Epithelial cell of esophagus (primary cell): ENCODE data around the gene C16orf82.
"Not testable (repeated sequence)": the region's sequence is repeated elsewhere in the genome, so short reads cannot be mapped to it uniquely, and the experiment has no call there.

Source experiments
- DNase-seq: peaks from one replicate; pipeline ENCODE4 v3.0.0; 2010; ENCODE audit warnings: low read depth
- H3K4me3 ChIP-seq: 2 replicates; pipeline ENCODE4 v1.5.1; 2011; ENCODE audit warnings: mild to moderate bottlenecking, low read length, control low read depth
- CTCF ChIP-seq: IDR thresholded peaks from 2 replicates; pipeline ENCODE4 v1.5.1; 2011; ENCODE audit warnings: low read depth, mild to moderate bottlenecking, low read length, control low read depth, inconsistent platforms; ENCODE audit not compliant: insufficient read depth; ENCODE audit errors: missing control alignments

Gene C16orf82

GRCh38 chr16:27085182-27085581 is 18.5 kb downstream of the C16orf82 start:
- DNase-seq, result no peak
- no peak for TF ChIP-seq CTCF
- H3K4me3 ChIP-seq, result no peak overlapping the region

GRCh38 chr16:27086031-27086430 is 19.3 kb downstream of the C16orf82 start:
- not testable (repeated sequence) for H3K4me3 ChIP-seq, DNase-seq

- TF ChIP-seq CTCF, result no peak
- no peak for DNase-seq
- no peak overlapping the region for H3K4me3 ChIP-seq
Measured at GRCh38 chr16:27088216-27088615, 21.5 kb downstream of the C16orf82 start.

- no peak overlapping the region for H3K4me3 ChIP-seq
- no peak for TF ChIP-seq CTCF
Measured at GRCh38 chr16:27096375-27096774, 29.6 kb downstream of the C16orf82 start.

GRCh38 chr16:27097800-27098230 is 31.1 kb downstream of the C16orf82 start:
- TF ChIP-seq CTCF, result no peak
- no peak overlapping the region for H3K4me3 ChIP-seq
- no peak for DNase-seq

More at GRCh38 chr16:27096375-27096774, 29.6 kb downstream of the C16orf82 start:
- no peak for DNase-seq

GRCh38 chr16:27098366-27099049 is 31.8 kb downstream of the C16orf82 start:
- no peak overlapping the region for H3K4me3 ChIP-seq
- no peak for DNase-seq
- TF ChIP-seq CTCF, result no peak

GRCh38 chr16:27102701-27103575 is 36.2 kb downstream of the C16orf82 start:
- DNase-seq, result no peak
- H3K4me3 ChIP-seq, result no peak overlapping the region

More at GRCh38 chr16:27102701-27103575, 36.2 kb downstream of the C16orf82 start:
- TF ChIP-seq CTCF, result no peak
